Retinal pigment epithelial cell (primary cell): Measurements from ENCODE around the gene TLK2.
"Not testable (repeated sequence)": the region's sequence is repeated elsewhere in the genome, so short reads cannot be mapped to it uniquely, and the experiment has no call there.

Source experiments
- DNase-seq: peaks from one replicate; pipeline ENCODE4 v3.0.0-alpha.2; 2010; ENCODE audit warnings: low read depth
- H3K4me3 ChIP-seq: 2 replicates; pipeline ENCODE4 v1.5.1; 2011; ENCODE audit warnings: mild to moderate bottlenecking, low read length, control low read depth, moderate library complexity
- CTCF ChIP-seq: conservative IDR thresholded peaks from 2 replicates; pipeline ENCODE4 v1.5.1; 2011; ENCODE audit warnings: low read depth, low read length, control low read depth, inconsistent platforms

Gene TLK2

GRCh38 chr17:62580947-62581346, 102.3 kb downstream of the TLK2 start:
- H3K4me3 ChIP-seq = no peak overlapping the region
- no peak for DNase-seq
- TF ChIP-seq CTCF = no peak

- no peak for TF ChIP-seq CTCF
- H3K4me3 ChIP-seq = no peak overlapping the region
- DNase-seq = no peak
Measured at GRCh38 chr17:62581764-62582163, 103.1 kb downstream of the TLK2 start.

GRCh38 chr17:62587554-62587953, 108.9 kb downstream of the TLK2 start:
- no peak overlapping the region for H3K4me3 ChIP-seq
- no peak for TF ChIP-seq CTCF
- DNase-seq = no peak

GRCh38 chr17:62588109-62588508, 109.5 kb downstream of the TLK2 start:
- no peak for DNase-seq
- TF ChIP-seq CTCF = no peak
- no peak overlapping the region for H3K4me3 ChIP-seq

- DNase-seq = no peak
- H3K4me3 ChIP-seq = no peak overlapping the region
- no peak for TF ChIP-seq CTCF
Measured at GRCh38 chr17:62591333-62591732, 112.7 kb downstream of the TLK2 start.

- DNase-seq, H3K4me3 ChIP-seq: not testable (repeated sequence)
Measured at GRCh38 chr17:62591822-62592221, 113.2 kb downstream of the TLK2 start.

GRCh38 chr17:62592341-62593099, 113.9 kb downstream of the TLK2 start:
- peak; percentile 20 for DNase-seq
- TF ChIP-seq CTCF = no peak
- no peak overlapping the region for H3K4me3 ChIP-seq
